IMR-90 (cell line): ENCODE data around the gene PGA3. TPM values are rescaled to one million over a fixed set of nuclear protein-coding genes. Genes with fewer than 3 reads are reported as not detected.

Experiments used
- ATAC-seq: fragments of 200-7000 bp; cut with Tn5 transposase; 2 replicates; pipeline ENCODE4 v1.9.1; 2020; ENCODE audit warnings: low read depth, mild to moderate bottlenecking, moderate library complexity
- BruUV-seq: library from RNA; stranded (reverse); fragments of 400-500 nt; replicated peaks from 2 replicates; lab custom pipeline; 2021; lab: Mats Ljungman, UMichigan
- CTCF ChIA-PET: fragments of 300-600 bp; formaldehyde crosslinking; extraction: SDS; loops from one replicate; lab custom pipeline; 2021; ENCODE audit warnings: antibody characterized with exemption; lab: Yijun Ruan, JAX
- POLR2A ChIA-PET: fragments of 300-600 bp; sonication (Branson Sonifier 250); formaldehyde crosslinking; loops from one replicate; lab custom pipeline; 2022; ENCODE audit warnings: antibody characterized with exemption; ENCODE audit not compliant: unreplicated experiment; lab: Charles Lee
- DNase-seq: peaks from one replicate; pipeline ENCODE4 v3.0.0; 2013
- H2AFZ ChIP-seq: replicated peaks from 2 replicates; pipeline ENCODE3; 2013; ENCODE audit warnings: low read length, mild to moderate bottlenecking; ENCODE audit not compliant: poor library complexity
- H2AK5ac ChIP-seq: 2 replicates; pipeline ENCODE4 v1.6.1; 2013; ENCODE audit warnings: low read depth, low read length, inconsistent platforms
- H2AK9ac ChIP-seq: replicated peaks from 2 replicates; pipeline ENCODE3; 2013; ENCODE audit warnings: mild to moderate bottlenecking, low read depth, low read length, moderate library complexity; ENCODE audit not compliant: poor library complexity
- H2BK120ac ChIP-seq: 2 replicates; pipeline ENCODE4 v1.6.1; 2013; ENCODE audit warnings: low read depth, low read length, inconsistent platforms
- H2BK15ac ChIP-seq: 3 replicates; pipeline ENCODE4 v1.6.1; 2013; ENCODE audit warnings: low read depth, low read length, inconsistent platforms
- H2BK20ac ChIP-seq: 2 replicates; pipeline ENCODE4 v1.6.1; 2013; ENCODE audit warnings: low read depth, mild to moderate bottlenecking, inconsistent platforms, low read length, moderate library complexity
- H2BK5ac ChIP-seq: 2 replicates; pipeline ENCODE4 v1.6.1; 2013; ENCODE audit warnings: mild to moderate bottlenecking, low read depth, low read length, inconsistent platforms; ENCODE audit not compliant: poor library complexity, severe bottlenecking
- H3K14ac ChIP-seq: replicated peaks from 2 replicates; pipeline ENCODE4 v1.6.1; 2013; ENCODE audit warnings: low read depth, low read length, inconsistent platforms
- H3K18ac ChIP-seq: 2 replicates; pipeline ENCODE4 v1.6.1; 2013; ENCODE audit warnings: low read depth, low read length, control low read depth
- H3K23ac ChIP-seq: 2 replicates; pipeline ENCODE4 v1.6.1; 2013; ENCODE audit warnings: low read depth, low read length, inconsistent platforms
- H3K27ac ChIP-seq: 2 replicates; pipeline ENCODE4 v1.5.1; 2013; ENCODE audit warnings: mild to moderate bottlenecking, control low read depth, low read length; ENCODE audit not compliant: insufficient read depth
- H3K27me3 ChIP-seq: 2 replicates; pipeline ENCODE4 v1.6.1; 2013; ENCODE audit warnings: low read length; ENCODE audit not compliant: control insufficient read depth, insufficient read depth
- H3K36me3 ChIP-seq: 2 replicates; pipeline ENCODE4 v1.6.1; 2013; ENCODE audit warnings: low read length, mixed read lengths; ENCODE audit not compliant: control insufficient read depth, insufficient read depth
- H3K4ac ChIP-seq: 2 replicates; pipeline ENCODE4 v1.6.1; 2013; ENCODE audit warnings: low read depth, low read length, inconsistent platforms
- H3K4me1 ChIP-seq: 2 replicates; pipeline ENCODE4 v1.6.1; 2013; ENCODE audit warnings: low read length, mixed read lengths; ENCODE audit not compliant: control insufficient read depth, insufficient read depth
- H3K4me2 ChIP-seq: 2 replicates; pipeline ENCODE4 v1.6.1; 2013; ENCODE audit warnings: low read depth, mild to moderate bottlenecking, control low read depth, low read length, moderate library complexity
- H3K4me3 ChIP-seq: 2 replicates; pipeline ENCODE4 v1.5.1; 2013; ENCODE audit warnings: low read depth, mild to moderate bottlenecking, control low read depth, low read length, moderate library complexity; ENCODE audit not compliant: insufficient read depth
- H3K56ac ChIP-seq: 2 replicates; pipeline ENCODE4 v1.6.1; 2013; ENCODE audit warnings: low read length, inconsistent platforms; ENCODE audit not compliant: insufficient read depth; ENCODE audit errors: extremely low read depth
- H3K79me1 ChIP-seq, 2 experiments: 2 replicates each; pipeline ENCODE4 v1.6.1; 2013; ENCODE audit warnings: low read length in 2 of 2, inconsistent platforms in 1 of 2, low read depth in 1 of 2
- H3K9ac ChIP-seq: 2 replicates; pipeline ENCODE4 v1.6.1; 2013; ENCODE audit warnings: low read depth, low read length, control low read depth
- H3K9me1 ChIP-seq: 2 replicates; pipeline ENCODE4 v1.6.1; 2013; ENCODE audit warnings: low read length, inconsistent platforms; ENCODE audit not compliant: insufficient read depth
- H3K9me3 ChIP-seq: 2 replicates; pipeline ENCODE4 v1.6.1; 2013; ENCODE audit warnings: low read length; ENCODE audit not compliant: control insufficient read depth, insufficient read depth
- H4K20me1 ChIP-seq: 2 replicates; pipeline ENCODE4 v1.6.1; 2013; ENCODE audit warnings: low read length, inconsistent platforms; ENCODE audit not compliant: insufficient read depth
- H4K5ac ChIP-seq: 2 replicates; pipeline ENCODE4 v1.6.1; 2013; ENCODE audit warnings: mild to moderate bottlenecking, low read depth, low read length, control low read depth
- H4K8ac ChIP-seq, 2 experiments: 2 replicates each; pipeline ENCODE4 v1.6.1; 2013; ENCODE audit warnings: low read depth in 2 of 2, low read length in 2 of 2, control low read depth in 1 of 2, inconsistent platforms in 1 of 2
- H4K91ac ChIP-seq: 2 replicates; pipeline ENCODE4 v1.6.1; 2013; ENCODE audit warnings: low read depth, low read length, inconsistent platforms; ENCODE audit not compliant: insufficient read depth
- CHD1 ChIP-seq: IDR thresholded peaks from 2 replicates; pipeline ENCODE4 v1.6.1; 2012; ENCODE audit warnings: low read depth, low read length, improper control_type of control experiment
- ELK1 ChIP-seq: fragments of 150-350 bp; IDR thresholded peaks from 2 replicates; pipeline ENCODE4 v1.6.1; 2016; ENCODE audit warnings: low read depth, mild to moderate bottlenecking, low read length, moderate library complexity, borderline replicate concordance
- MAFK ChIP-seq: IDR thresholded peaks from 2 replicates; pipeline ENCODE4 v1.6.1; 2012; ENCODE audit warnings: low read depth, low read length, improper control_type of control experiment
- MXI1 ChIP-seq: IDR thresholded peaks from 2 replicates; pipeline ENCODE4 v1.6.1; 2012; ENCODE audit warnings: low read depth, mild to moderate bottlenecking, low read length, moderate library complexity, borderline replicate concordance
- NFE2L2 ChIP-seq: fragments of 150-350 bp; IDR thresholded peaks from 2 replicates; pipeline ENCODE4 v1.6.1; 2016; ENCODE audit warnings: low read depth, mild to moderate bottlenecking, low read length
- RAD21 ChIP-seq: IDR thresholded peaks from 2 replicates; pipeline ENCODE4 v1.6.1; 2012; ENCODE audit warnings: low read length, improper control_type of control experiment
- RCOR1 ChIP-seq: IDR thresholded peaks from 2 replicates; pipeline ENCODE4 v1.6.1; 2012; ENCODE audit warnings: mild to moderate bottlenecking, low read length, improper control_type of control experiment; ENCODE audit not compliant: insufficient replicate concordance
- WGBS, 2 experiments: methylation state at CpG; one replicate each; pipeline versions ENCODE4 v1.1.5 to v1.1.7; 2013; ENCODE audit warnings: missing lambda C conversion rate in 2 of 2; ENCODE audit not compliant: insufficient read length in 1 of 2; ENCODE audit errors: extremely low coverage in 2 of 2; 5-methylcytosine and 5-hydroxymethylcytosine counted together
- dilution Hi-C: fragments of 300-500 bp; cut with HindIII; formaldehyde crosslinking; loops from one replicate; pipeline ENCODE4 v1.14.3; 2018; ENCODE audit warnings: low sequenced_read_pairs; ENCODE audit not compliant: unreplicated experiment
- in situ Hi-C: fragments of 300-500 bp; cut with MboI; formaldehyde crosslinking; loops from 3 replicates; pipeline ENCODE4 v1.14.3; 2019; ENCODE audit warnings: low sequenced_read_pairs, inconsistent platforms, mixed read lengths
- intact Hi-C: fragments of 100-400 bp; cut with micrococcal nuclease; formaldehyde crosslinking; loops from 2 replicates; pipeline ENCODE4 v1.10.0; 2022
- polyA plus RNA-seq, 3 experiments: library from polyadenylated mRNA; depleted of rRNA; stranded (reverse); fragments of >200 nt; gene quantifications; 2 replicates each; pipeline ENCODE4 v1.2.3, GENCODE V29; 2012; ENCODE audit warnings: low replicate concordance in 1 of 3
- total RNA-seq: library from RNA; depleted of rRNA; stranded (reverse); fragments of >200 nt; gene quantifications from 2 replicates; pipeline ENCODE4 v1.2.3, GENCODE V29; 2012

The PGA3 gene
- total and polyA plus RNA-seq, 2 of the 4 experiments (the other 2 are of a cell fraction) = 0.18 TPM; not detected in 1

GRCh38 chr11:61162092-61162941, 41.0 kb upstream of the PGA3 start (continued):
- TF ChIP-seq CHD1 = no peak
- no peak for TF ChIP-seq MXI1

- H2BK5ac ChIP-seq = no peak overlapping the region
- H2AK5ac ChIP-seq = no peak overlapping the region
- intact Hi-C loops (no loop called here), in situ Hi-C loops (no loop called here), dilution Hi-C loops (no loop called here)
- H3K9ac ChIP-seq = no peak overlapping the region
- H3K14ac ChIP-seq = no peak overlapping the region
- H3K27ac ChIP-seq = no peak overlapping the region
- H3K9me3 ChIP-seq = no peaks in the 10 kb centered on the region
- DNase-seq (no peak), ATAC-seq (no peak)
- CTCF ChIA-PET = no interaction called here
- no peak overlapping the region for H3K4me3 ChIP-seq
- no peak overlapping the region for H4K91ac ChIP-seq
- peaks cover 13% of the 10 kb centered on the region for H3K9me1 ChIP-seq
- H4K8ac ChIP-seq = no peak overlapping the region
- H3K56ac ChIP-seq = no peak overlapping the region
- H3K4me2 ChIP-seq = no peak overlapping the region
- H2BK15ac ChIP-seq = no peak overlapping the region
- H3K27me3 ChIP-seq = no peaks in the 10 kb centered on the region
- no peak overlapping the region for H3K4ac ChIP-seq
- H3K36me3 ChIP-seq = no peaks in the 10 kb centered on the region
- H4K20me1 ChIP-seq = no peaks in the 10 kb centered on the region
- no peak overlapping the region for H3K18ac ChIP-seq
- POLR2A ChIA-PET = no interaction called here
- H2AFZ ChIP-seq = no peak overlapping the region
- peaks cover 9% of the 10 kb centered on the region for H3K4me1 ChIP-seq
- no peak overlapping the region for H3K23ac ChIP-seq
- no TSS peak for BruUV-seq
- no peak overlapping the region for H2BK20ac ChIP-seq
- TF ChIP-seq MAFK (no peak), RAD21 (no peak), ELK1 (no peak), NFE2L2 (no peak), MXI1 (no peak), RCOR1 (no peak)
- H2BK120ac ChIP-seq = no peak overlapping the region
- WGBS, 2 experiments = 82% methylated on average over 4 of the region's 4 CpGs; no CpG with 5 or more reads in 1 of the 2 experiments
- H4K5ac ChIP-seq = no peak overlapping the region
- H3K79me1 ChIP-seq = peaks cover 18 to 34% of the 10 kb centered on the region in 2 experiments
- H2AK9ac ChIP-seq = peak overlapping the region; percentile 51
These were observed 40.3 kb upstream of the PGA3 start for GRCh38 chr11:61163021-61163420.
